Body of pancreas (tissue), 4 donors: ENCODE measurements around the gene GMDS.

Experiments
- POLR2A ChIP-seq, 3 donors: fragments of 450-650 bp; IDR thresholded peaks; one replicate each; pipeline ENCODE4 v1.6.1; 2016; ENCODE audit warnings: antibody characterized with exemption in 3 of 3, mild to moderate bottlenecking in 2 of 3
- TF ChIP-seq, protein P1 (sequence below), 7 experiments: fragments of 450-650 bp in 4 of 7; fragments of 200-600 bp in 3 of 7; sonication (generic) in 3 of 7; IDR thresholded peaks; one replicate each; pipeline ENCODE4 v1.5.1; 2016 to 2019; ENCODE audit warnings: antibody characterized with exemption in 7 of 7

DNA sequence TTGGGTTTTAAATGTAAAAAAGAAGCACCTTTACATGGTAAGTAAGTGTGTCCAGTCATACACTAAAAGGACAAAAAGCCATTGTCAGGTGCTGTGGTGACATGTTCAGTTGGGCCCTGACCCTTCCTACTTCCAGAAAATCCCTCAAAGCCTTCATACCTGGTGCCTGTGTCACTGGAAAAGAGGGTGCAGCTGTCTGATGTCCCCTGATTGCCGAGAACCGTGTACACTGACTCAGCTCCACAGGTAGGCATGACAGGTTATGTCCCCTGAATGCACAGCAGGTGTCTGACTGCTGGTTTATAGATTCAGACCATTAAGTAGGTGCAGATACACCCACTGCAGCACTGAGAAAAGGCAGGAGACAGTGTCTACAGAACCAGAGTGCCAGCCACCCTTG is 536.6 kb downstream of the GMDS start:
- TF ChIP-seq, protein P1, sequence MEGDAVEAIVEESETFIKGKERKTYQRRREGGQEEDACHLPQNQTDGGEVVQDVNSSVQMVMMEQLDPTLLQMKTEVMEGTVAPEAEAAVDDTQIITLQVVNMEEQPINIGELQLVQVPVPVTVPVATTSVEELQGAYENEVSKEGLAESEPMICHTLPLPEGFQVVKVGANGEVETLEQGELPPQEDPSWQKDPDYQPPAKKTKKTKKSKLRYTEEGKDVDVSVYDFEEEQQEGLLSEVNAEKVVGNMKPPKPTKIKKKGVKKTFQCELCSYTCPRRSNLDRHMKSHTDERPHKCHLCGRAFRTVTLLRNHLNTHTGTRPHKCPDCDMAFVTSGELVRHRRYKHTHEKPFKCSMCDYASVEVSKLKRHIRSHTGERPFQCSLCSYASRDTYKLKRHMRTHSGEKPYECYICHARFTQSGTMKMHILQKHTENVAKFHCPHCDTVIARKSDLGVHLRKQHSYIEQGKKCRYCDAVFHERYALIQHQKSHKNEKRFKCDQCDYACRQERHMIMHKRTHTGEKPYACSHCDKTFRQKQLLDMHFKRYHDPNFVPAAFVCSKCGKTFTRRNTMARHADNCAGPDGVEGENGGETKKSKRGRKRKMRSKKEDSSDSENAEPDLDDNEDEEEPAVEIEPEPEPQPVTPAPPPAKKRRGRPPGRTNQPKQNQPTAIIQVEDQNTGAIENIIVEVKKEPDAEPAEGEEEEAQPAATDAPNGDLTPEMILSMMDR (IDR thresholded peaks at IDR 0.05), result no peak
- TF ChIP-seq POLR2A (IDR thresholded peaks at IDR 0.05), result no peak
